HG03159 (cell line): ENCODE results near the gene POLR2B.

ENCODE experiments used
- ATAC-seq: cut with Tn5 transposase; IDR thresholded peaks from one replicate; pipeline ENCODE4 v1.9.1; 2021; ENCODE audit warnings: mild to moderate bottlenecking, moderate library complexity; ENCODE audit not compliant: unreplicated experiment

POLR2B gene

GRCh38 chr4:57078685-57079521 is 100.2 kb downstream of the POLR2B start:
- ATAC-seq = no peak
